Posterior vena cava (tissue), 2 donors: ENCODE results near the gene ZFAND2A. TPM values are rescaled to one million over a fixed set of nuclear protein-coding genes. Genes with fewer than 3 reads are reported as not detected.
"Not testable (repeated sequence)": the region's sequence is repeated elsewhere in the genome, so short reads cannot be mapped to it uniquely, and the experiment has no call there.

Source experiments
- DNase-seq: peaks from one replicate; pipeline ENCODE4 v3.0.0-alpha.2; 2020; ENCODE audit warnings: low spot score
- intact Hi-C, 2 donors: fragments of 100-400 bp; cut with DNase I; formaldehyde crosslinking; loops; one replicate each; pipeline versions ENCODE4 v1.14.1 to v1.14.2; 2022 to 2023
- total RNA-seq, 2 donors: library from RNA; stranded (reverse); fragmentation: NEBNext Ultra II Directional; extraction: Animal tissue kit (Norgen Biotek cat#: 25700); gene quantifications; one replicate each; pipeline ENCODE4 v1.2.1, GENCODE V29; 2021
- donor health status: DM: yes; HTN: yes; CAD: no.
- donor health status: DM: yes; HTN: yes; CAD: no.

The ZFAND2A gene
- total RNA-seq, 2 donors from 2014 or later, result 22.6 to 30.9 TPM

DNA sequence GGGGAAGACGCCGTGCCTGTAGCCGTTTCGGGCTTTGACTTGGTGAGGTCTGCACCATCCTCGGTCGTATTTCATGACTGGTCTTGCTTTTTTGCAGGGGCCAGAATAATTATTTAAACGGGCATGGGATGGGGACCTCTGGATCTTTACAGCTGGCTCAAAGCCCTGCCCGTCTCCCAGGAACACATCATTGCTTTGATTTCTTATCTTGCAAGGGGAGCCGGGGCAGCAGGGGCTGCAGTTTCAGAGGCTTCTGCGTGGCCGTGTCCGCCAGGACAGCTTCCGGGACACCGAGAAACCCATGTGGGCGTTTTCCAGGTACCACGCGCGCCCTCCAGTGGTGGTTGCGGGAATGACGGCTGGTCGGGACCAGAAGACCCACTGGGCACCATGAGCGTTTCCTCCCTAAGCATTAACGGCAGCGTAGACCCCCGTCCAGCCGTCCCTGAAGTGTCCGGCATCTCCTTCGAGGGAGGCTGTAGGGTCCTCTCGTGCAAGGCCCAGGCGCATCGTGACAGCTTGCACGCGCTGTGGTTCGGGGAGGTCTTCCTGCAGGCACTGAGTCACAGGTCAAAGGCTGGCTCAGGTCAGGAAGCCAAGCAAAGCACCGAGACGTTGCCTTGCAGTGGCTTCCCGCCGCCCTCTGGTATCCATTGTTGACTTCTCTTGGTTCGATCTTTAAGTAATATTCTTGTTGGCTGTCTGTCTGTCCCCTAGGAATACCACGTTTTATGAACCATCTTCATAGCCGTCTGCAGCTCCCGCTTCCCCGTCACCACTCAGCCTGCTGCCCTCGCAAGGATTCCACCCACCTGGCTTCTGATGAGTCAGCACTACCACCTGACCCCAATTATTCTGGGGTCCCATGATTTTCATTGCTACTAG lies 16.2 kb upstream of the ZFAND2A start:
- intact Hi-C loops, result no loop called here
- peak; percentile 95 for DNase-seq

DNA sequence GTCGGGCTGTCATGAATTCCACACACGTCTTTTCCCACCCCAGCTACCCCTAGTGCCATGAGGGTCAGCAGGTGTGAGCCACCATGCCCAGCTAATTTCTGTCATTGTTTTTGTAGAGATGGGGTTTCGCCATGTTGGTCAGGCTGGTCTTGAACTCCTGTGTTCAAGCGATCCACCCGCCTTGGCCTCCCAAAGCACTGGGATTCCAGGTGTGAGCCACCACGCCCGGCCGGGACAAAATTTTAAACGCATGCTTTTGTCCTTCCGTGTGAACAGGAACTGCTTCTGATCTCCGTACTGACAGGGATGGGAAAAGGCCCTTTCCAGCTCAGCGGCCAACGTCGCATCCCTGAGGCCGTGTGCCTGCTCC lies 15.6 kb upstream of the ZFAND2A start:
- DNase-seq, result no peak
- intact Hi-C loops, result no loop called here

DNA sequence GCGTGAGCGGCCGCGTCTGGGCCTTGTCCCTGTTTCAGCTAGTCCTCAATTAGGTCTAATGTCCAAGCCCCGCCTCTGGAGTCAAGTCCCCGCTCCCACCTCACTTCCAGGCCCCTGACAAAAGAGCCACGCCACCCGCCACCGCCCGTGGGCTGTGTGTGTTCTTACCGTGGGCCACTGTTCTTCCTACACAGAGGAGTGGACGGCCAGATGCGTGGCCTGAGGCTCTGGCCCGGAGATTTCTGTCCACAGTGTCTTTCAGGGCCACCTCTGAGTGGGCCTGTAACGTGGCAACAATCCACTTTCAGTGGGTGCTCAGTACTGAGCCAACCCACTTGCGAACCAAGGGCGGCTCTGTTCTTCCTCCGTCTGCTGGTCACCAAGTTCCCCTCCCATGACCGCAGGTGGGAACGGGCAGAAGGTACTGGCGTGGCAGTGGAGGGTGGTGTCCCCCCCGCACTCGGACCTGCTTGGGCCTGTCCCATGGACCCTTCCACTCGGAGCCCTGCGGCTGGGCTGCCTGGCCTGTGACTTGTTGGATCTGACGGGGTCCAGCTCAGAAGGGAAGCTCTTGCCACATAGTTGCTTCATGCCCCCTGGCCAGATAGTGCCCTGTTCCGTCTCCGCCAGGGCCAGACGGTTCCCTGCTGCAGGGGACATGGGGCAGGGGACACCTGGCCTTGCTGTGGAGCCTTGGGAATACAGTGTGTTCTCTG lies 15.0 kb upstream of the ZFAND2A start:
- intact Hi-C loops, result no loop called here
- no peak for DNase-seq

DNA sequence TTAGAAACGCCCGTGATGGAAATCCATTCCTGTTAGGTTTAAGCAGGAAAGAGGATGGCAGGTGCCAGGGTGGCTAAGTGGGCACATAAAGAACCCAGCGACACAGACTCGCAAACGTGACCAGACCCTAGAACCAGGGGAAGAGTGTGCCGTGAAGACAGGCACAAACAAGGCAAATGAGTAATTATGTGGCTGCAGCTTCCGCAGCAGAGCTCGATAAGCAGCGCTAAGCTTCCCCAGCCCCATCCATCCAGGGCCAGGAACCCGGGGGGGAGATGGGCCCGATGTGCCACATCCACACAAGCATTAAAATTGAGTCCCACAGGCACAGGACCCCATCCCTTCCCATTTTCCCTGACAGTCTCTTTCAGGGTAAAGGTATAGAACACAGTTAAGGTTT lies 14.0 kb upstream of the ZFAND2A start:
- intact Hi-C loops, result no loop called here
- no peak for DNase-seq

DNA sequence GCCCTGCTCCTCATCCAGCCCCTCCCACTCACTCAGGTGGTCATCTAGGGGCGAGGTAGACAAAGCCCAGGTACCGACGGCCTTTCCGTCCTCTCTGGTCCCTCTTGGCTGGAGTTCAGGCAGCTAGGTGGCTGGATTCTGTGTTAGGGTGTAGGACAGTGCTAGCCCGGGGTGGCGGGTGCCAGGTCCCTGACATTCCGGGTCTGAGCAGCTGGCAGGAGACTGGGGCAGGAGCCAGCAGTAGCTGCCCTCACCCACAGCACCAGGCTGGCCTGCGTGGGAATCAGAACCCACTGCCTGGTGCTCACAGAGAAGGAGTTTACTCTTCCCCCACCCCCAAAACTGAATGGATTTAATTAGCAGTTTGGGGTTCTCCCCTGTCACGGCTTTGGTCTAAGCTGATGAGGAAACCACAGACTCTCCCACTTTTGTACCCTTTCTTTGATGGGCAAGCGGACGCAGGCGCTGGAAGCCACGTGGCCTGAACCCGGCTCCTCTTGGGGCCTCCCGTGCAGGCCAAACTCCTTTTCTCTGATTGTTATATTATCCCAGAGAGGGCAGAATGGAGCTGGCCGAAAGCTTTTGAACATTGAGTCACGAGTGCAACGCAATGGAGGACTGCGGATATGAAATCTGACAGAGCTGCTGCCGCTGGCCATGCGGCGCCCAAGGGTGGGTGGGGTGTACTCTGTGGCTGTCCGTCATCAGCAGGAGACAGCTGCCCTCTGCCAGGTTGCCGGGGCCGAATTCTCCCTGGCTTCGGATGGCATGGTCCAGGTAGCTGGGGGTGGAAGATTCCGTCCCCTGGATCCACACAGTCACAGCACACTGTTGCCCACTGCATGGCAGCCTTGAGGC lies 12.9 kb upstream of the ZFAND2A start:
- intact Hi-C loops, result no loop called here
- no peak for DNase-seq

DNA sequence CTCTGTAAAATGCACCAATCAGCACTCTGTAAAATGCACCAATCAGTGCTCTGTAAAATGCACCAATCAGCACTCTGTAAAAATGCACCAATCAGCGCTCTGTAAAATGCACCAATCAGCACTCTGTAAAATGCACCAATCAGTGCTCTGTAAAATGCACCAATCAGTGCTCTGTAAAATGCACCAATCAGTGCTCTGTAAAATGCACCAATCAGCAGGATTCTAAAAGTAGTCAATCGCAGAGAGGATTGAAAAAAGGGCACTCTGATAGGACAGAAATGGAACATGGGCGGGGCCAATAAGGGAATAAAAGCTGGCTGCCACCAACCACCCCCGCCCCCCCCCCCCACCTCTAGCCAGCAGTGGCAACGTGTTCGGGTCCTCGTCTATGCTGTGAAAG lies 11.5 kb upstream of the ZFAND2A start:
- not testable (repeated sequence) for DNase-seq
- intact Hi-C loops, result loop anchor here in 1 of 2 donors (2.0 kb wide), 1 partner anchor 171 kb away; no protein-coding TSS in a partner anchor

DNA sequence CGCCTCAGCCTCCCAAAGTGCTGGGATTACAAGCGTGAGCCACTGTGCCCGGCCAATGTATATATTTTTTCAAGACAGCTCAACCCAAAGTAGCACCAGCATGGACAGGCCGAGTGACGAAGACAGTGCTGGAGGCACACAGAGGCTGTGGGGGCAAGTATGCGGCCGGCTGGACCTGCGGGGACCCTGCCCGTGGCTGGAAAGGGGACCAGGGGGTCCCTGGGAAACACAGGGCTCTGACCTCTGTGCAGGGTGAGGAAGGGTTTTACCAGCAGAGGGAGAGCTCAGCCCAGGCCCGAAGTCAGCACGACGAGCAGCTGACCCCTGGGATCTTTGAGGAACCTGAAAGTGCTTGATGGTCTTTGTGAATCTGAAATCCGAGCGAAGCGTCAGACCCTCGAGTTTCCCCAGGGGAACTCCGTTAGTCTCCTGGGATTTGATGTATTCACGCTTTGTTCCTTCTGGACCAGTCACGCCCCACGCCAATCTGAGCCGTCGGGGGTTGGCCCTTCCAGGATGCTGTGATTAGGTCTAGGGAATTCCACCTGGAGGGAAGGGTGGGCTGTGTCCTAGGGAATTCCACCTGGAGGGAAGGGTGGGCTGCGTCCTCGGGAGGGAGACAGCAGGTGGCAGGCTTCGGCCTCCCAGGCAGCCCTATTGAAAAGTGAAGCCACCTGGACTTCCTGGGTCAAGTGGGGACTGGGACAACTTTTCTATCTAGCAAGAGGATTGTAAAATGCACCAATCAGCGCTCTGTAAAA lies 10.9 kb upstream of the ZFAND2A start:
- intact Hi-C loops, result loop anchor here in 1 of 2 donors (2.0 kb wide), 1 partner anchor 170 kb away; no protein-coding TSS in a partner anchor

DNA sequence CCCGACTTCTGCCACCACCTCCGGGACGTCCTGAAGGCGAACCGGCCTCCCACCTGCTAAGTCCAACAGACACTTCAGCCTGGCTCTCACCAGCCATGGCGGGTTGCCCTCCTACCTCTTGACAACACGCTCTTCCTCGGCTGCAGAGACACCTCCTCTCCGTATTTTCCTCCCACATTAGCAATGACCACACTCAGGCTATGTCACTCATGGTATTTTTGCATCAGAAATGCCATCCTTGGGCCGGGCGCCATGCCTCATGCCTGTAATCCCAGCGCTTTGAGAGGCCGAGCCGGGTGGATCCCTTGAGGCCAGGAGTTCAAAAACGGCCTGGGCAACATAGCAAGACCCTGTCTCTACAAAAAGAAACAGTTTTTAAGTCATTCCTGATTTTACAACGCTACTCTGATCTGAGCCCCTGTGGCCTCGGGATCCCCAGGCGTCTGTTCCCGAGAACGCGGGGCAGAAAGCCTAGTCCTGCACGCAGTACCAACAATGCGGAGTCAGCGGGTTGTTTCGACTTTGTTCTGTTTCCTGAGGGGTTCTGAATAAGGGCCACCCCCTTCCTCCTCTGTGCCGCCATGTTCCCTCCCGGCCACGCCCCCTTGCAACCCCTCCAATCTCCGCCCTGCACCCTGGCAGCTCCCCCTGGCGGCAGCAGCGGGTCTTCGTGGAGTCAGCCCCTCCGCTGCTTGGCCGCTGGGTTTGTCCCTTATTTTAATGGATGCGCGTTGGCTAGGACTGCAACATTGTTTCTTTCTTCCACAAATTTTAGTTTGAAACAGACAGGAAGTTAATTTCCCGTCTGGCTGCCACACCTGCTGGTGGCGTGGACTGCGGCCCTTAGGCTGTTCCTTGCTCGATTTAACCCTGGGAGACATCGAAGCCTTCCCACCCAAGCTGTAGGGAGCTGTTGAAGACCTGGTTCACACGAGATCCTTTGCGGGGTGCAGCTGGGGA lies 9.7 kb upstream of the ZFAND2A start:
- intact Hi-C loops, result loop anchor here in 1 of 2 donors (2.0 kb wide), 1 partner anchor 169 kb away; no protein-coding TSS in a partner anchor
- peak; percentile 94 for DNase-seq

More for the DNA sequence above, 10.9 kb upstream of the ZFAND2A start:
- no peak for DNase-seq

DNA sequence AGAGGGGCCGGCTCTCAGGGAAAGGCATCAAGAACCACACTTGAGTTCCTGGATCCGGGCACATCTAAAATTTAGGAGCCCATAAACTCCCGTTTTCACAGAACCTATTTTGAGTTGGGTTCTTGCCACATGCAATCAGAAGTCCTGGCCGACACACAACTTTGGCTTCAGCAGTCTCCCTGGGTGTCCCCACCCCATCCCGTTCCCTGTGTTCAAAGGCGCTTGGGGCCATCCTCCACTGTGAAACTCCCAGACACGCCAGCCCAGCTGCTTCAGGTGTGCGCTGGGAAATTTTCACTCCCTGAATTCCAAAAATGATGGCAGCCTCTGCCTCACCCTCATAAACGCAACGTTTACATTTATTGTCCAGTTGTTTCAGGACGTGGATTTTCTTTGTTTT lies 8.4 kb upstream of the ZFAND2A start:
- DNase-seq, result no peak
- intact Hi-C loops, result no loop called here

DNA sequence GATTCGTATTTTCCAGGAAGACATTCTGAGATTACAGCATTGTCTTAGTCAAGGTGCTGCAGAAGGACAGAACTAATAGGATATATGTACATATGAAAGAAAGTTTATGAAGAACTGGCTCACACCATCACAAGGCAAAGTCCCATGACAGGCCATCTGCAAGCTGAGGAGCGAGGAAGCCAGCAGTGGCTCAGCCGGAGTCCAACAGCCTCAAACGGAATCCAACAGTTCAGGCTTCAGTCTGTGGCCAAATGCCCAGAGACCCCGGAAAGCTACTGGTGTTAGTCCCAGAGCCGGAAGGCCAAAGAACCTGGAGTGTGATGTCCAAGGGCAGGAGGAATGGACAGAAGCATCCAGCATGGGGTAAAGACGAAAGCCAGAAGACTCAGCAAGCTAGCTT lies 4.4 kb upstream of the ZFAND2A start:
- no peak for DNase-seq
- intact Hi-C loops, result no loop called here

DNA sequence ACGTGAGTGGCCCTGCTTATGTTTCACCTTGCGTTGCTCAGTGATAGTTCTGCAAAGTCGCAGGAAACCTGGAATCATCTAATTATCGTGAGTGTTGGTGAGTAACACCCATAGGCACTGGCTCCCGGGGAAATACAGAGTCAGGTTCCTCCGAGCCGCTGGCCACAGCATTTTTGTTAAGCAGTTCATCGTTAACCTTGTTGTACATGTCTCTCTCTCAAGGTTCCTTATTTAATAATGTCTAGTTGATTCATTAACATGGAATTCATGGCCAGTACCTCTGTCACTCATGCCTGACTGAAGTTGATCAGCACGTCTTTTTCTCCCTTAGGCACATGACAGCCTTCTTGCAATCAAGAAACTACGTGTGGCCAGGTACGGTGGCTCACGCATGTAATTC lies 3.1 kb upstream of the ZFAND2A start:
- intact Hi-C loops, result no loop called here
- DNase-seq, result no peak

DNA sequence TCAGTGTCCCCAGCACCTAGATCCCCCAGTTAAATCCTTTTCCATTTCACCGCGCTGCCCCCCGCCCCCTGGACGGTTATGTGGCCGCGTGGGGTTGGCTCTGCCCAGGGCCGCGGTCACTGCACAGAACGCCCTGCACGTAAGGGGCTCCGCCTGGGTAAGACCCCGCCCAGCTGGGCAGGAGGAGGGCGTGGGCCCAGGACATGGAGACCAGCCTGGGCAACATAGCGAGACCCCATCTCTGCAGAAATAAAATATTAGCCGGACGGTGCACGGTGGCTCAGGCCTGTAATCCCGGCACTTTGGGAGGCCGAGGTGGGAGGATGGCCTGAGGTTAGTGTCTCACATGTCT lies 650 bp upstream of the ZFAND2A start:
- no peak for DNase-seq
- intact Hi-C loops, result no loop called here

DNA sequence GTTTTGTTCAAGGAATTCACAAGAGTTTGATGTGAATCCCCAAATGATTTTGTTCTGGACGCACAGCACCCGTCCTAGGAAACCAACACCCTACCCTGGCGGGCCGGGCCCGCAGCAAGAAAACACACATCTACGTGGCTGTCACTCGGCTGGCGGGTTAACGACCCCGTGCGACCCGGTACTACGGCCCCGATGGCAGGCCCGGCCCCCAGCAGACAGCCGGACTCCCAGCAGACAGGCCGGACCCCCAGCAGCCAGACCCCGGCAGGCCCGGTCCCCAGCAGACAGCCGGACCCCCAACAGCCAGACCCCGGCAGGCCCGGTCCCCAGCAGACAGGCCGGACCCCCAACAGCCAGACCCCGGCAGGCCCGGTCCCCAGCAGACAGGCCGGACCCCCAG lies 765 bp downstream of the ZFAND2A start:
- DNase-seq, intact Hi-C loops: not testable (repeated sequence)

DNA sequence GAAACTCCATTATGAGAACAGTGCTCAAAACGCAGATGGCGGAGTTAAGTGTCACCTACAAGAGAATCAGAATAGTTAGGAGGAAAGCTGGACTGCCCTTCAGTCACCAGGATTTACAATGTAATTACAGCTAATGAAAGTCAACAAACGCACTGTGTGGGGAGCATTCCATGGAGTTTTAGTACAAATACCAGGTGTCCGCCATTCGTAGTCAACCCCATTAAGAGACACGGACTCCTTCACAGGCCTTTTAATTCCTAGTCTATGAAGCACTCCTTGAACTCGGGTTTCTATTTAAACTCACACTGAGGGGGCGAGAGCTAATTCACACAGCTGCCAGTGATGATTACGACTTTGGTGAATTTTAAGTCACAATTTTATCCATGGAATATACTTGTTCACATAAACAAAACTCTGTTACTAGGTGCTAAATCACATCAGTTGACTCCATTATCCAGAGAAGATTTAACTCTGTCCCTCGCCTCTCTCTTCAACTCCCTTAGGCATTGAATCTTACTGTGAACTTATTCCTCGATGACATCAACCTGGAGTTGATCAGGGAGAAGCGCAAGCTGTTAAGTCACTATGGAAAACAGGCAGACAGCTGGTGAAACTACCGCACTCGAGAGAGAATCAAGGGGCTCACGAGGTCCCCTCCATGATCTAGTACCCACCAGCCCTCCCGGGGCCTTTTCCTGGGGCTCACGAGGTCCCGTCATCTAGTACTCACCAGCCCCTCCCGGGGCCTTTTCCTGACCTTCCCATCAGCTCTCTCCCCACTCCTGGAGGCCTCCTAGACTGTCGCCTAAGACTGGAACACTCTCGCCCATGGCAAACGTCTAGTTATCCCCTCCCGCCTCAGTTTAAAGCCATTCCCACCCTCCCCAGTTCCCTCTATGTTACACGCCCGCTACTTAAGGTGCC lies 1.5 kb downstream of the ZFAND2A start:
- DNase-seq, result no peak
- intact Hi-C loops, result no loop called here

DNA sequence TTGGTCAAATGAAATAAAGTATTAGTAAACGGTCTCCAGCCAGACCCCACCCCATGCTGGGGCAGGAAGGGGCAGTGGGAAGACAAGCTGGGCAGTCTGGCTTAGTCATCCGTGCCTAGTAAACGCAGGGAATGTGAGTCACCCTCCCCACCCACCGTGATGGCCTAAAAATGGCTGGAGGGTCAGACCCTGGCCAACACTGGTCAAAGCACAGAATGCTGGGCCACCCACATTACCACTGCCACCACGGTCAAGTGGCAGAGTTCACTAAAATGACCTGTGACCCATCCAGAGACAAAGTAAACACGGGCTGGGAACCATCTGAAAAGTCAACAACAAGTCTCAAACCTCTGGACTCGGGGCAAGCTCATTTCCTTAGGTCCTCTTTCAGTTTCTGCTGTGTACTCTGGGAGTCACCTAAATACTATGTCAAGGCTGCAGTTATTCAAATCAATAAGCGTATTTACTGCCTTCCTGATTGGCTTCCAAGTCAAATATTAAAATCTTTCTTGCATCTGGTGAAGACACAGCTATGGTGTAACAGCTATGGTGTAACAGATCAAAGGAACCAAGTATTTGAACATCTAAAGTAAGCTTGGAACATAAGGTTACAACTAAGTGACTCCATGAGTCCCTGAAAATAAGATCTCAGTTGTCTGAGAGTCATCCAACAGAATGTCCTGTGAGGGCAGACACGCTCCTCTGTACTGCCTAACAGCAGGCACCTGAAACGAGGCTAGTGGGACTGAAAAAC lies 3.0 kb downstream of the ZFAND2A start:
- intact Hi-C loops, result no loop called here
- DNase-seq, result no peak
